ENCODE results near the gene ERGIC1.

DNA sequence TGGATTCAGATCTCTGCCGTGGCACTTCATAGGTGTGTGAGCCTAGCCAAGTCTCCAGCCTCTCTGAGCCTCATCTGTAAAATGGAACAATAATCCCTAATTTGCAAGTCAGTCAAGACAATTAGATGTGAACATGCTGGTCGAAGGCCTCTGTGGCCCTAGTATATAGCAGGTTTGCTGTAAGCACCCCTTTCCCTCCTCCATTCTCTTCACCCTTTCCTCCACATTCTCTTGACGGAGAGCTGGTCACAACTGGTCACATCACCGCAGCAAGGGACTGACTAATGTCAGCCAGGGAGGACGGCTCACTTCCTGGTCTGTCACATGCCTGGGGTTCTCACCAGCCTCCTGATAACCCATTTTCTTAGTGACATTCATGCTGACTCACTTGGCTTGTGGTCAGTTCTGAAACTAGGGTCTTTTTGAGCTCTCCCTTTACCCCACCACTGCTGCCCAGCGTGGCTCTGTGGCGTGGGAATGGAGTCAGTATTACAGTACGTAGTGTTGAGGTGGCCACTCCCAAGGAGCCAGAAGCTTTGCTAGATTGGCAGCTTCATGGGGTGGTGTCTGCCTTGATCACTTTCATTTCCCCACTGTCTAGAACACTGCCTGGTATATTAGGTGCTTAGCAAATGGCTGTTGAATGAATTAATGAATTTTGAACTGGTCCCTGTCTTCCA lies 47.8 kb downstream of the ERGIC1 start:
- TF ChIP-seq CTCF (IDR thresholded peaks at IDR 0.05), result no peak
- no peak for TF ChIP-seq POLR2A (IDR thresholded peaks at IDR 0.05)

Data from ovary (tissue), 3 donors.